A673 (cell line): Measurements from ENCODE around the gene SH3RF1. TPM values are rescaled to one million over a fixed set of nuclear protein-coding genes. Genes with fewer than 3 reads are reported as not detected.

Experiments used
- BruUV-seq: library from RNA; stranded (reverse); fragments of 400-500 nt; replicated peaks from 2 replicates; lab custom pipeline; 2021; lab: Mats Ljungman, UMichigan
- CTCF ChIA-PET: fragments of 300-600 bp; sonication (Branson Sonifier 250); formaldehyde crosslinking; loops from one replicate; lab custom pipeline; 2022; ENCODE audit warnings: antibody characterized with exemption; lab: Charles Lee
- POLR2A ChIA-PET: fragments of 300-600 bp; sonication (Branson Sonifier 250); formaldehyde crosslinking; loops from one replicate; lab custom pipeline; 2022; ENCODE audit warnings: antibody characterized with exemption; ENCODE audit not compliant: low non-redundant PET; lab: Charles Lee
- DNase-seq: peaks from one replicate; pipeline ENCODE4 v3.0.0-alpha.2; 2015; ENCODE audit warnings: low spot score
- H3K27ac ChIP-seq: fragments of 200-600 bp; sonication (generic); 2 replicates; pipeline ENCODE4 v1.5.1; 2016; ENCODE audit warnings: mixed run types, low read depth, mild to moderate bottlenecking, mixed read lengths, antibody characterized with exemption, low read length; ENCODE audit not compliant: poor library complexity, severe bottlenecking
- H3K27me3 ChIP-seq: fragments of 200-600 bp; sonication (generic); replicated peaks from 2 replicates; pipeline ENCODE4 v1.6.1; 2017; ENCODE audit warnings: mixed run types, low read depth, mild to moderate bottlenecking, mixed read lengths, antibody characterized with exemption, low read length; ENCODE audit not compliant: insufficient read depth, poor library complexity
- H3K36me3 ChIP-seq: fragments of 200-600 bp; sonication (generic); 2 replicates; pipeline ENCODE4 v1.6.1; 2016; ENCODE audit warnings: mixed run types, mild to moderate bottlenecking, mixed read lengths, antibody characterized with exemption, low read length; ENCODE audit not compliant: insufficient read depth, poor library complexity, severe bottlenecking
- H3K4me1 ChIP-seq: fragments of 200-600 bp; sonication (generic); 2 replicates; pipeline ENCODE4 v1.6.1; 2017; ENCODE audit warnings: mixed run types, mild to moderate bottlenecking, mixed read lengths, antibody characterized with exemption, low read length; ENCODE audit not compliant: insufficient read depth, poor library complexity, severe bottlenecking
- H3K4me3 ChIP-seq: fragments of 200-600 bp; sonication (generic); 2 replicates; pipeline ENCODE4 v1.5.1; 2016; ENCODE audit warnings: low read depth, mixed run types, mild to moderate bottlenecking, mixed read lengths, low read length; ENCODE audit not compliant: poor library complexity, severe bottlenecking
- H3K9me3 ChIP-seq: fragments of 200-600 bp; sonication (generic); 2 replicates; pipeline ENCODE4 v1.6.1; 2016; ENCODE audit warnings: mixed run types, low read depth, mild to moderate bottlenecking, mixed read lengths, antibody characterized with exemption, low read length; ENCODE audit not compliant: poor library complexity, severe bottlenecking
- CTCF ChIP-seq: fragments of 300-800, 200-600 bp; sonication (generic); conservative IDR thresholded peaks from 2 replicates; pipeline ENCODE4 v1.5.1; 2017; ENCODE audit warnings: low read depth, mild to moderate bottlenecking, antibody characterized with exemption, low read length, moderate library complexity, mixed read lengths
- EZH2 ChIP-seq: fragments of 200-600 bp; sonication (generic); IDR thresholded peaks from 2 replicates; pipeline ENCODE4 v1.6.1; 2017; ENCODE audit warnings: borderline replicate concordance, low read depth, mild to moderate bottlenecking, mixed read lengths, antibody characterized with exemption, low read length; ENCODE audit not compliant: poor library complexity, severe bottlenecking
- intact Hi-C: fragments of 100-400 bp; cut with micrococcal nuclease; formaldehyde crosslinking; loops from one replicate; pipeline ENCODE4 v1.10.0; 2022; ENCODE audit not compliant: unreplicated experiment
- total RNA-seq: library from RNA; stranded (reverse); gene quantifications from 2 replicates; pipeline ENCODE4 v1.2.3, GENCODE V29; 2021

The SH3RF1 gene
- total RNA-seq, 1 experiment from 2014 or later, result 15.3 TPM

- no TSS peak for BruUV-seq
- no peaks in the 10 kb centered on the region for H3K9me3 ChIP-seq
- H3K27me3 ChIP-seq, result no peaks in the 10 kb centered on the region
- intact Hi-C loops, result no loop called here
- no peak overlapping the region for H3K27ac ChIP-seq
- no peak for DNase-seq
- CTCF ChIA-PET, result no interaction called here
- H3K4me3 ChIP-seq, result no peak overlapping the region
- no peaks in the 10 kb centered on the region for H3K36me3 ChIP-seq
- POLR2A ChIA-PET, result no interaction called here
- TF ChIP-seq EZH2, result no peak
- TF ChIP-seq CTCF, result no peak
- H3K4me1 ChIP-seq, result peaks cover 9% of the 10 kb centered on the region
These were observed 163.2 kb downstream of the SH3RF1 start for GRCh38 chr4:169107528-169107927.

GRCh38 chr4:169106696-169107229 lies 164.0 kb downstream of the SH3RF1 start:
- Histone ChIP-seq H3K4me1 (peaks cover 17% of the 10 kb centered on the region), H3K36me3 (no peaks in the 10 kb centered on the region), H3K4me3 (no peak overlapping the region), H3K9me3 (no peaks in the 10 kb centered on the region), H3K27ac (no peak overlapping the region), H3K27me3 (no peaks in the 10 kb centered on the region)
- POLR2A ChIA-PET, result no interaction called here
- intact Hi-C loops, result no loop called here
- CTCF ChIA-PET, result no interaction called here
- BruUV-seq, result no TSS peak
- no peak for TF ChIP-seq EZH2
- TF ChIP-seq CTCF, result no peak
- no peak for DNase-seq

GRCh38 chr4:169105620-169106019 lies 165.1 kb downstream of the SH3RF1 start:
- Histone ChIP-seq H3K9me3 (no peaks in the 10 kb centered on the region), H3K36me3 (no peaks in the 10 kb centered on the region), H3K27me3 (no peaks in the 10 kb centered on the region), H3K4me1 (peaks cover 24% of the 10 kb centered on the region), H3K4me3 (no peak overlapping the region), H3K27ac (no peak overlapping the region)
- DNase-seq, result no peak
- CTCF ChIA-PET, result no interaction called here
- BruUV-seq, result no TSS peak
- no peak for TF ChIP-seq CTCF
- TF ChIP-seq EZH2, result no peak
- POLR2A ChIA-PET, result no interaction called here
- intact Hi-C loops, result no loop called here
